ENCODE data around the gene OR2L5. TPM values are rescaled to one million over a fixed set of nuclear protein-coding genes. Genes with fewer than 3 reads are reported as not detected.

Gene OR2L5
- total and polyA plus RNA-seq, 12 donors = not detected

GRCh38 chr1:248015803-248016202 is 2.3 kb downstream of the OR2L5 start:
- WGBS, 2 donors = 70 to 72% methylated on average over 1 of the region's 1 CpG
- Histone ChIP-seq H3K9me3 (peaks cover 0 to 39% (median 2%) of the 10 kb centered on the region in 11 donors), H3K4me3 (no peak overlapping the region), H3K36me3 (no peaks in the 10 kb centered on the region), H3K27me3 (no peaks in the 10 kb centered on the region), H3K27ac (no peak overlapping the region), H3K4me1 (no peaks in the 10 kb centered on the region)
- intact Hi-C loops (cut with DNase I) = no loop called here
- ATAC-seq (no peak), DNase-seq (no peak)
- no peak for TF ChIP-seq CTCF (IDR thresholded peaks at IDR 0.05)

GRCh38 chr1:248029770-248030169 is 16.3 kb downstream of the OR2L5 start, which contains the start of gene OR2L2:
Gene OR2L2, plus strand, starts transcription at chr1:248030070. Its CDS starts 8,198 bp downstream, at chr1:248038268.
- Histone ChIP-seq H3K27ac (no peak within 1 kb of the TSS), H3K27me3 (no peaks in the 10 kb centered on the region), H3K9me3 (peaks cover 0 to 42% (median 8%) of the 10 kb centered on the region in 11 donors), H3K4me1 (no peaks in the 10 kb centered on the region), H3K4me3 (no peak within 1 kb of the TSS), H3K36me3 (no peaks in the 10 kb centered on the region)
- ATAC-seq (no peak), DNase-seq (no peak)
- no peak for TF ChIP-seq CTCF (IDR thresholded peaks at IDR 0.05)
- intact Hi-C loops (cut with DNase I) = no loop called here
- 27 to 32% methylated on average over 2 of the region's 2 CpGs for WGBS, 2 donors

- H3K27me3 ChIP-seq = no peaks in the 10 kb centered on the region
- no peak for ATAC-seq
- H3K36me3 ChIP-seq = no peaks in the 10 kb centered on the region
- no peak overlapping the region for H3K27ac ChIP-seq
- no peak for TF ChIP-seq CTCF (IDR thresholded peaks at IDR 0.05)
- WGBS, 2 donors = 64 to 66% methylated on average over 5 of the region's 5 CpGs
- no peak overlapping the region for H3K4me3 ChIP-seq
- intact Hi-C loops (cut with DNase I) = no loop called here
- H3K9me3 ChIP-seq = peaks cover 0 to 21% (median 0%) of the 10 kb centered on the region in 11 donors
- DNase-seq = no peak
- no peaks in the 10 kb centered on the region for H3K4me1 ChIP-seq
These were observed 31.7 kb downstream of the OR2L5 start for GRCh38 chr1:248045209-248045608.

GRCh38 chr1:248046536-248046935 is 33.1 kb downstream of the OR2L5 start, which contains the start of gene OR2L3:
Gene OR2L3, plus strand, starts transcription at chr1:248046836. Its CDS starts 13,846 bp downstream, at chr1:248060682.
- intact Hi-C loops (cut with DNase I) = no loop called here

More at GRCh38 chr1:248046536-248046935, 33.1 kb downstream of the OR2L5 start, which contains the start of gene OR2L3:
- H3K4me1 ChIP-seq = no peaks in the 10 kb centered on the region
- H3K27me3 ChIP-seq = no peaks in the 10 kb centered on the region
- no peak within 1 kb of the TSS for H3K27ac ChIP-seq
- no peak for TF ChIP-seq CTCF (IDR thresholded peaks at IDR 0.05)
- WGBS, 2 donors = 65 to 68% methylated on average over 2 of the region's 2 CpGs
- H3K36me3 ChIP-seq = no peaks in the 10 kb centered on the region
- ATAC-seq (no peak), DNase-seq (no peak)
- no peak within 1 kb of the TSS for H3K4me3 ChIP-seq
- peaks cover 0 to 17% (median 0%) of the 10 kb centered on the region in 11 donors for H3K9me3 ChIP-seq
